ENCODE measurements around the gene IGSF9B.

Gene IGSF9B

DNA sequence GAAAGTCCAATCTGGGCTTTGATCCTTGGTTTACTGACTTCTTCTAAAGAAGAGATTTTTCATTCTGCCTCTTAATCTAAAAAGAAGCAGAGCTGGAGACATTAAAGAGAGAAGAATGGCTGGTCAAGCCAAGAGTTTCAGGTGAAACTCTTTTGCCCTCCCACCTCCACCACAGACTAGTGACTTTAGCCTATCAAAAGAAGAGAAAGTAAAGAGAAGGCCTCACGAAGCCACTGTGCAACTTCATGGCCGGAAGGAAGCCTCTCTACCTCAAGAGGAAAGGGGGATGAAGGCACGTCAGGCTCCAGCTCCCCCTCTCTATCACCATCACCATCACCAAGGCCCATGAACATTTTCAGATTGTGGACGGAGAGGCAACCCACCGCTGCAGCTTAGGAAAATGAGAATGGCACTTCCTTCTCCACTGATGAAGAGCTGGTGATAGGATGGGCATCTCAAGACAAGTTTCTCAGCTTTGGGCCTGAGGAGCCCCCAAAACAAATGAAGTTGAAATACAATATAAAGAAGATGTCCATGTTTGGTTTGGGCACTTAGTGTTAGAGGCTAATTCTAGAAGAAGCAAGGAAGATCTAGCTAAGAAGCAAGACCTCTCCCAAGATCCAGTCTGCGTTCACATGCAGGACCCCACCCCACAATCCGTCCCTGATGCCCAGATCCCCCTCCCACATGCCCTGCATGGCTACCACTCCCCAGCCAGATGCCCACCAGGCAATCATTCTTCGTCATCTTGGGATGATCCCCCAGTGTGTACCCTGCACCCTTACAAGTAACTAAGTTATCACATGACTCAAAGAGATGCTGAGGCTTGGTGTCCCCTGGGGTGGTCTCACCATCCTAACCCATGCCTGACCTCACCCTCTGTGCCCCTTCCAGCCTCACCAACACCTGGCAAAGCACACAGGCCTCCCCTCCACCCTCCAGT is 52.6 kb downstream of the IGSF9B start:
- no peak for DNase-seq (ENCODE audit: low read depth)
- TF ChIP-seq, protein P1, sequence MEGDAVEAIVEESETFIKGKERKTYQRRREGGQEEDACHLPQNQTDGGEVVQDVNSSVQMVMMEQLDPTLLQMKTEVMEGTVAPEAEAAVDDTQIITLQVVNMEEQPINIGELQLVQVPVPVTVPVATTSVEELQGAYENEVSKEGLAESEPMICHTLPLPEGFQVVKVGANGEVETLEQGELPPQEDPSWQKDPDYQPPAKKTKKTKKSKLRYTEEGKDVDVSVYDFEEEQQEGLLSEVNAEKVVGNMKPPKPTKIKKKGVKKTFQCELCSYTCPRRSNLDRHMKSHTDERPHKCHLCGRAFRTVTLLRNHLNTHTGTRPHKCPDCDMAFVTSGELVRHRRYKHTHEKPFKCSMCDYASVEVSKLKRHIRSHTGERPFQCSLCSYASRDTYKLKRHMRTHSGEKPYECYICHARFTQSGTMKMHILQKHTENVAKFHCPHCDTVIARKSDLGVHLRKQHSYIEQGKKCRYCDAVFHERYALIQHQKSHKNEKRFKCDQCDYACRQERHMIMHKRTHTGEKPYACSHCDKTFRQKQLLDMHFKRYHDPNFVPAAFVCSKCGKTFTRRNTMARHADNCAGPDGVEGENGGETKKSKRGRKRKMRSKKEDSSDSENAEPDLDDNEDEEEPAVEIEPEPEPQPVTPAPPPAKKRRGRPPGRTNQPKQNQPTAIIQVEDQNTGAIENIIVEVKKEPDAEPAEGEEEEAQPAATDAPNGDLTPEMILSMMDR (IDR thresholded peaks at IDR 0.05; ENCODE audit: control insufficient read depth, extremely low read depth, insufficient read depth): no peak
- H3K4me3 ChIP-seq (ENCODE audit: low read depth, low read length): no peak overlapping the region

DNA sequence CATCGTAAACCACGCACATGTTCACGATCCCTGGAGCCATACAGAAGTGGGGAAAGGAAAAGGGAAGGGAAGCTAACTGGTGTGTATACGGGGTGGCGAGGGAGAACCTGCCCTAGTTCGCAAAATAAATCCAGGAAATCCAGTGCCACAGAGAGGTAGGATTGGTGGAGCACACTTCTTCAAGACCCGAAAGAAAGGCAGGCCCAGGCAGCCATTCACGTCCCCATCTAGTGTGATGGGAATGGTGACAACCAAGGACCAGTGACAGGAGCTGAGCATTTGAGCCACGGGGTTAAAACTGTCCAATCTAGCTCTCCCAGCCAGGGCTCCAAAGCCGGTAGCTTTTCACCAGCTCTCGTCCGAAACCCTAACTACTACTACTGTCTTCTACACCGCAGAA is 53.7 kb downstream of the IGSF9B start:
- no peak overlapping the region for H3K4me3 ChIP-seq (ENCODE audit: low read depth, low read length)
- TF ChIP-seq, protein P1 (IDR thresholded peaks at IDR 0.05; ENCODE audit: control insufficient read depth, extremely low read depth, insufficient read depth): no peak
- DNase-seq (ENCODE audit: low read depth): no peak

DNA sequence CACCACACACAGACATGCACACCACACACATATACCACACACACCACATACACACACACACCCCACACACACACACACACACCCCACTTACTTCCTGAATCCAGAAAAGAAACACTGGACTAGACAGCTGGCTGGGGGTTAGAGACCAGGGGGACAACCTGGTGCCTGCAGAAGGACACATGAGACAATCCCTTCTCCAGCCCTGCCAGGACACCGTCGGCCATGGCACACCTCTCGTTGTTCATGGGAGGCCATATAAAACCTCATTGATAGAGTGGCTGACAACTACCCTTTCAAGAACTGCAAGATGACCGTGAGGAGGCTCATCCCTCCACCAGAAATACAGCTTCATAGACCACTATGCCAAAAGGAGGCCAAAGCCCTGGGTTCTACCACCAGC is 54.3 kb downstream of the IGSF9B start:
- no peak for DNase-seq (ENCODE audit: low read depth)
- TF ChIP-seq, protein P1 (IDR thresholded peaks at IDR 0.05; ENCODE audit: control insufficient read depth, extremely low read depth, insufficient read depth): no peak
- H3K4me3 ChIP-seq (ENCODE audit: low read depth, low read length): no peak overlapping the region

DNA sequence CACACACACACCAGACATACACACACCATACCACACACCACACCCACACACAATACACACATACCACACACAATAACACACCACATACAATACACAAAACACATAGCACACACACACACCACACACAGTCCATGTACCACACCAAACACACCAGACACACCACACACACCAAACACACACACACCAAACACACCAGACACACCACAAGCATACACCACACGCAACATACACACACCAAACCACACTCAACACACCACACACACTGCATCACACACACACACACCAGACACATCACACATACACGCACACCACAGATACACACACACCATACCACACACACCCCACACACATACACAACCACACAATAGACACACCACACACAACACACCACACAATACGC is 54.8 kb downstream of the IGSF9B start:
- DNase-seq (ENCODE audit: low read depth): no peak
- TF ChIP-seq, protein P1 (IDR thresholded peaks at IDR 0.05; ENCODE audit: control insufficient read depth, extremely low read depth, insufficient read depth): no peak
- H3K4me3 ChIP-seq (ENCODE audit: low read depth, low read length): no peak overlapping the region

DNA sequence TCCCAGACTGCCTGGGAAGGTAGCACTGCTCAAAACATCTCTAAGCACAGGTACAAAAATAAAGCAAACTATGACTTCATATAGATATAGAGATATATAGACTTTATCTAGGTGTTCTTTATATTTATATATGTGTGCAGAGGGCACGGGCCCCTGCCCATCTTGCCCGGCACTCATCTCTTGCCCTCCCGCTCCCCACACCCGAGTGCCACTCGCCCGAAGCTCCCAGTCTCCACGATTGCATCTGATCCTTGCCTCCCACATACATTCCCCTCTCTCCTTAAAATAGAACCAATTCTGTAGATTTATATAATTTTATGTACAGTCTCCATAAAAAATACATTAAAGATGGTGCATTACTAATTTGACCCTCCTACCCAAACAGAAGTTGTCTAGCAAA is 55.5 kb downstream of the IGSF9B start:
- TF ChIP-seq, protein P1 (IDR thresholded peaks at IDR 0.05; ENCODE audit: control insufficient read depth, extremely low read depth, insufficient read depth): no peak
- no peak for DNase-seq (ENCODE audit: low read depth)
- no peak overlapping the region for H3K4me3 ChIP-seq (ENCODE audit: low read depth, low read length)

DNA sequence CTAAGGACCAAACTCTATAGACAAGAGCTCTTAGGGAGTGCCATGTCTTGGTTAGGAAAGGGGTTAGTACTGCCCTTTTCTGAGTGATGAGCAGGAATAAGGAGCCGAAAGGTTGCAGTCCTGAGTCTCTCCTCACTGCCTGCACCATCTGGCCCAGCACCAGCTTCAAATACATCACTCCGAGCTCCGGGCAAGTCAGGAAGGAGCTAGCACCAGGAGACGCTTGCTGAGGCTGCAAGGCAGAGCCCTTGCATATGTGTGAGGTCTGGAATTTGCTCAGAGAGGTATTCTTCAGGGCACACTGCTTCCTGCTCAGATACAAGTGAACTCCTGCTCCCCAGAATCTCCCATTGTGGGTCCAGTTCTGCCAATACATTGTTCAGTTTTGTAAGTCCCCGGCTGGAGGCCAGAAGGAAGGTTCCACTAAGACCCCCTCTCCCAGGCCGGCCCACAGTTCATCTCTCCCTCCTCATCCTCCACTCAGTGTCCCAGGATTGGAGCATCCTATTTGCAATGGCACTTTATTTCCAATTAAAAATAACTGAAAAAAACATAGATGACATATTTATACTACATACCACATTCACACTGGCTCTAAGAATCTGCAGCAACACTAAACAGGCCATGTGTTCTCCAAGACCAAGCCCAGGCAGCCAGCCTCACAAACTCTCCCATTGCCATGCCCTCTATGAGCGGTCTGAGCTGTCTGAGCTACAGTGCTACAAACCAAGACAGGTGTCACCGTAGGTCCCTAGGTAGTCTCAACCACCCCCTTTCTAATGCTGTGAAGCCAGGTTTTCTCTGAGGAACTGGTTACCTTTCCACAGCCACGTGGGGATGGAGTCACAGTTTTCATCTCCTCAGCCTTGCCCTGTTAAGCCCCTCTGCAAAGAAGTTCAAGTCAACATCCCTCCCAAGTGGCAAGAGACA is 56.3 kb downstream of the IGSF9B start:
- no peak for DNase-seq (ENCODE audit: low read depth)
- TF ChIP-seq, protein P1 (IDR thresholded peaks at IDR 0.05; ENCODE audit: control insufficient read depth, extremely low read depth, insufficient read depth): no peak
- H3K4me3 ChIP-seq (ENCODE audit: low read depth, low read length): no peak overlapping the region
